HCT116 (cell line): ENCODE data around the gene TMOD4.

Source experiments
- CEBPB ChIP-seq: IDR thresholded peaks from 2 replicates; pipeline ENCODE4 v1.6.1; 2012; ENCODE audit warnings: low read depth
- CTCF ChIP-seq, 3 experiments: fragments of 200-600 bp in 1 of 3; sonication (generic) in 1 of 3; IDR thresholded peaks in 2 of 3; conservative IDR thresholded peaks in 1 of 3; 2 replicates each; pipeline ENCODE4 v1.5.1; 2012 to 2017; ENCODE audit warnings: low read depth in 2 of 3, low read length in 2 of 3, antibody characterized with exemption in 1 of 3, borderline replicate concordance in 1 of 3, control low read depth in 1 of 3, mild to moderate bottlenecking in 1 of 3, mixed read lengths in 1 of 3, mixed run types in 1 of 3, moderate library complexity in 1 of 3; ENCODE audit not compliant: insufficient read depth in 1 of 3
- EZH2phosphoT487 ChIP-seq: fragments of 200-600 bp; IDR thresholded peaks from 2 replicates; pipeline ENCODE4 v1.6.1; 2018; ENCODE audit warnings: antibody characterized with exemption, borderline replicate concordance
- POLR2A ChIP-seq: IDR thresholded peaks from 2 replicates; pipeline ENCODE4 v1.7.0; 2011; ENCODE audit warnings: borderline replicate concordance; ENCODE audit not compliant: insufficient read depth, insufficient read length; ENCODE audit errors: extremely low read depth
- POLR2AphosphoS5 ChIP-seq: IDR thresholded peaks from 2 replicates; pipeline ENCODE4 v1.6.1; 2011; ENCODE audit warnings: mild to moderate bottlenecking, low read depth, low read length, moderate library complexity
- ZBTB33 ChIP-seq: IDR thresholded peaks from 2 replicates; pipeline ENCODE4 v1.6.1; 2011; ENCODE audit warnings: mild to moderate bottlenecking, low read length, moderate library complexity; ENCODE audit not compliant: insufficient replicate concordance; ENCODE audit errors: extremely low read depth

DNA sequence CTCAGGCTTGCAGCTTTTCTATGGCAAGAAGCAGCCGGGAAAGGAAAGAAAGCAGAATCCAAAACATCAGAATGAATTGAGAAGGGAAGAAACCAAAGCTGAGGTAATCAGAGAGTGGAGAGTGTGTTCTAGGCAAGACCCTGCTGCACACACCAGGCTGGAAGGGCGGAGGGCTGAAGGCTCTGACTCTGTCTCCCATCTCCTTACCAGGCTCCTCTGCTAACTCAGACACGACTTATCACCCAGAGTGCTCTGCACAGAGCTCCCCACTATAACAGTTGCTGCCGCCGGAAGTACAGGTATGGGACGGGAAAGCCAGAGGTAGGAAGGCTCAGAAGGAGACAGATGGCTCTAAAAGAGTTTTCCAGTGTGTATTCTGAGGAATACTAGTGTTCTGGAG is 8.7 kb downstream of the TMOD4 start:
- TF ChIP-seq POLR2A = no peak
- TF ChIP-seq EZH2phosphoT487 = no peak
- no peak for TF ChIP-seq CEBPB
- TF ChIP-seq CTCF (IDR thresholded peaks at IDR 0.05 in 2 of 3, conservative IDR thresholded peaks at IDR 0.05 in 1 of 3; ENCODE audit: borderline replicate concordance in 1 of 3, insufficient read depth in 1 of 3, low read depth in 2 of 3, low read length in 2 of 3) = no peak
- TF ChIP-seq ZBTB33 = no peak
- no peak for TF ChIP-seq POLR2AphosphoS5
